Caco-2 (cell line): ENCODE results near the gene CEP55. TPM values are rescaled to one million over a fixed set of nuclear protein-coding genes. Genes with fewer than 3 reads are reported as not detected.
A peak's percentile ranks its signal among the peaks of the same experiment; 100 is the strongest.

ENCODE experiments used
- Bru-seq: library from RNA; stranded (reverse); fragments of 400-500 nt; gene quantifications from one replicate; lab custom pipeline; 2021; lab: Mats Ljungman, UMichigan
- BruChase-seq, 2 experiments: library from RNA; stranded (reverse); fragments of 400-500 nt; gene quantifications; one replicate each; lab custom pipeline; 2021; lab: Mats Ljungman, UMichigan
- BruUV-seq: library from RNA; stranded (reverse); fragments of 400-500 nt; replicated peaks from 2 replicates; lab custom pipeline; 2021; lab: Mats Ljungman, UMichigan
- CTCF ChIA-PET: fragments of 300-600 bp; sonication (Branson Sonifier 250); formaldehyde crosslinking; loops from one replicate; lab custom pipeline; 2022; ENCODE audit warnings: antibody characterized with exemption; lab: Charles Lee
- POLR2A ChIA-PET: fragments of 300-600 bp; sonication (Branson Sonifier 250); formaldehyde crosslinking; loops from one replicate; lab custom pipeline; 2022; ENCODE audit warnings: antibody characterized with exemption; lab: Charles Lee
- DNase-seq, 2 experiments: peaks; one replicate each; pipeline versions ENCODE4 v3.0.0 to v3.0.0-alpha.2; 2020 to 2022
- H3K27me3 ChIP-seq: replicated peaks from 2 replicates; pipeline ENCODE4 v1.6.0; 2011; ENCODE audit warnings: low read length; ENCODE audit not compliant: control insufficient read depth, insufficient read depth
- H3K36me3 ChIP-seq: 2 replicates; pipeline ENCODE4 v1.5.1; 2011; ENCODE audit warnings: low read length; ENCODE audit not compliant: control insufficient read depth, insufficient read depth
- H3K4me1 ChIP-seq: fragments of 250-450 bp; sonication (Bioruptor Pico); 2 replicates; pipeline ENCODE4 v1.5.1; 2020; ENCODE audit warnings: mild to moderate bottlenecking
- H3K4me3 ChIP-seq: 2 replicates; pipeline ENCODE4 v1.5.1; 2011; ENCODE audit warnings: low read depth, mild to moderate bottlenecking, control low read depth, low read length
- H3K9me3 ChIP-seq: fragments of 250-450 bp; sonication (Bioruptor Pico); 2 replicates; pipeline ENCODE4 v1.5.1; 2020; ENCODE audit warnings: mild to moderate bottlenecking, moderate library complexity
- H3K27ac Mint-ChIP-seq: one replicate; pipeline ENCODE4 v1.8.0; 2022; ENCODE audit warnings: mixed read lengths; ENCODE audit not compliant: unreplicated experiment
- H3K27me3 Mint-ChIP-seq: one replicate; pipeline ENCODE4 v1.8.0; 2022; ENCODE audit warnings: mixed read lengths; ENCODE audit not compliant: insufficient read depth, unreplicated experiment
- H3K36me3 Mint-ChIP-seq: one replicate; pipeline ENCODE4 v1.8.0; 2022; ENCODE audit warnings: mild to moderate bottlenecking, mixed read lengths; ENCODE audit not compliant: insufficient read depth, unreplicated experiment
- H3K4me1 Mint-ChIP-seq: one replicate; pipeline ENCODE4 v1.8.0; 2022; ENCODE audit warnings: low read depth, mixed read lengths; ENCODE audit not compliant: unreplicated experiment
- H3K4me3 Mint-ChIP-seq: one replicate; pipeline ENCODE4 v1.8.0; 2022; ENCODE audit warnings: mild to moderate bottlenecking, moderate library complexity, mixed read lengths; ENCODE audit not compliant: unreplicated experiment
- H3K9me3 Mint-ChIP-seq: one replicate; pipeline ENCODE4 v1.8.0; 2022; ENCODE audit warnings: mixed read lengths; ENCODE audit not compliant: unreplicated experiment
- intact Hi-C: fragments of 100-400 bp; cut with micrococcal nuclease; formaldehyde crosslinking; loops from one replicate; pipeline ENCODE4 v1.10.0; 2022; ENCODE audit not compliant: unreplicated experiment
- long read RNA-seq: library from polyadenylated mRNA; stranded (forward); transcript quantifications from one replicate; pipeline ENCODE4 v2.0.0, GENCODE V29; 2022
- total RNA-seq: library from RNA; stranded (reverse); gene quantifications from 2 replicates; pipeline ENCODE4 v1.2.3, GENCODE V29; 2022
- TF ChIP-seq, protein P1 (sequence below), 2 experiments: fragments of 200-600 bp in 1 of 2; IDR thresholded peaks; 1 replicate in 1 of 2; 2 replicates in 1 of 2; pipeline versions ENCODE4 v1.5.1 to v1.8.0; 2011 to 2022; ENCODE audit warnings: antibody characterized with exemption in 1 of 2, control low read depth in 1 of 2, inconsistent platforms in 1 of 2, low read depth in 1 of 2, low read length in 1 of 2, mild to moderate bottlenecking in 1 of 2, moderate library complexity in 1 of 2; ENCODE audit not compliant: insufficient read depth in 1 of 2, severe bottlenecking in 1 of 2, unreplicated experiment in 1 of 2

The CEP55 gene
- total RNA-seq = 64.5 and 65.3 TPM in 2 replicates
- Bru-seq, nascent RNA = percentile 87 among the genes with signal in this experiment
- percentile 92 among the genes with signal in this experiment for BruChase-seq, experiment 1, labeled RNA remaining after a 2-hour chase
- percentile 89 among the genes with signal in this experiment for BruChase-seq, experiment 2, labeled RNA remaining after a 6-hour chase
- long read RNA-seq, transcript CEP55-201 (9 exons, 2,638 nt) = major isoform, 65 of 118 reads
- long read RNA-seq, partial matches to known transcripts = 10 of 118 reads
- long read RNA-seq, other reads (novel, unspliced or antisense) = 43 of 118 reads

DNA sequence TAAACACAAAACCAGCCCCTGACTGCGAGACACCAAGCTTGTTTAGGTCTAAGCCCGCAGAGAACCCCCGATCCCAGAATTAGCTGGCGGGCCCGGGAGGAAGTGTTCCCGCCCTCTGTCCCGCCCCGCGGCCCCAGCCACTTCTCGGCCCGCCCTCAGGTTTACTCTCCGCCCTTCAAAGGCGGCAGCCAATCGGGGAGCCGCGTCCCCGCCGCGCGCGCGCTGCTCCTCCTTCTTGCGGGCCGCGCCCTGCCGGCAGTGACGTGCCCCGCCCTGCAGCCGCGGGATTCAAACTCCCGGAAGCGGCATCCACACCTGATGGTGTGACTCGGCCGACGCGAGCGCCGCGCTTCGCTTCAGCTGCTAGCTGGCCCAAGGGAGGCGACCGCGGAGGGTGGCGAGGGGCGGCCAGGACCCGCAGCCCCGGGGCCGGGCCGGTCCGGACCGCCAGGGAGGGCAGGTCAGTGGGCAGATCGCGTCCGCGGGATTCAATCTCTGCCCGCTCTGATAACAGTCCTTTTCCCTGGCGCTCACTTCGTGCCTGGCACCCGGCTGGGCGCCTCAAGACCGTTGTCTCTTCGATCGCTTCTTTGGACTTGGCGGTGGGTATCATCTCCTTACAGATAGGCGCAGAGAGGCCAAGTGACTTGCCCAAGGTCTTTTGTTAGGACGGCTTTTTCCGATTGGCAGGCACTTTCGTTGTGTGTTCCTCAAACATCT, at the start of gene CEP55:
Gene CEP55, plus strand, starts transcription at position 291 of the 720 bp plus-strand sequence. CDS start 3,440 bp downstream, outside the sequence.
- Histone ChIP-seq H3K9me3 (no peaks in the 10 kb centered on the region), H3K36me3 (no peaks in the 10 kb centered on the region), H3K4me3 (peak within 1 kb of the TSS; percentile 93), H3K4me1 (peaks cover 30% of the 10 kb centered on the region), H3K27me3 (no peaks in the 10 kb centered on the region)
- Mint-ChIP-seq H3K4me1 (peaks cover 37% of the 10 kb centered on the region), H3K36me3 (peaks cover 48% of the 10 kb centered on the region), H3K27me3 (no peaks in the 10 kb centered on the region), H3K27ac (peak within 1 kb of the TSS; percentile 95), H3K9me3 (no peaks in the 10 kb centered on the region), H3K4me3 (peak within 1 kb of the TSS; percentile 96)
- intact Hi-C loops = loop anchor here (5.0 kb wide), 1 partner anchor 176 kb away; no protein-coding TSS in a partner anchor
- CTCF ChIA-PET = interaction anchor here (0.7 to 1.6 kb wide), 6 partner anchors 14 to 188 kb away, joined by 3 to 7 read pairs (median 4); partner anchors contain the start of gene MYOF
- POLR2A ChIA-PET = interaction anchor here (0.6 to 1.2 kb wide), 6 partner anchors 11 to 424 kb away, joined by 3 to 9 read pairs (median 4); no protein-coding TSS in a partner anchor
- TF ChIP-seq, protein P1, sequence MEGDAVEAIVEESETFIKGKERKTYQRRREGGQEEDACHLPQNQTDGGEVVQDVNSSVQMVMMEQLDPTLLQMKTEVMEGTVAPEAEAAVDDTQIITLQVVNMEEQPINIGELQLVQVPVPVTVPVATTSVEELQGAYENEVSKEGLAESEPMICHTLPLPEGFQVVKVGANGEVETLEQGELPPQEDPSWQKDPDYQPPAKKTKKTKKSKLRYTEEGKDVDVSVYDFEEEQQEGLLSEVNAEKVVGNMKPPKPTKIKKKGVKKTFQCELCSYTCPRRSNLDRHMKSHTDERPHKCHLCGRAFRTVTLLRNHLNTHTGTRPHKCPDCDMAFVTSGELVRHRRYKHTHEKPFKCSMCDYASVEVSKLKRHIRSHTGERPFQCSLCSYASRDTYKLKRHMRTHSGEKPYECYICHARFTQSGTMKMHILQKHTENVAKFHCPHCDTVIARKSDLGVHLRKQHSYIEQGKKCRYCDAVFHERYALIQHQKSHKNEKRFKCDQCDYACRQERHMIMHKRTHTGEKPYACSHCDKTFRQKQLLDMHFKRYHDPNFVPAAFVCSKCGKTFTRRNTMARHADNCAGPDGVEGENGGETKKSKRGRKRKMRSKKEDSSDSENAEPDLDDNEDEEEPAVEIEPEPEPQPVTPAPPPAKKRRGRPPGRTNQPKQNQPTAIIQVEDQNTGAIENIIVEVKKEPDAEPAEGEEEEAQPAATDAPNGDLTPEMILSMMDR (IDR thresholded peaks at IDR 0.05; ENCODE audit: insufficient read depth in 1 of 2, low read depth in 1 of 2, low read length in 1 of 2, severe bottlenecking in 1 of 2, unreplicated experiment in 1 of 2) = no peak
- peak; percentile 96 to 98 for DNase-seq
- no TSS peak for BruUV-seq

DNA sequence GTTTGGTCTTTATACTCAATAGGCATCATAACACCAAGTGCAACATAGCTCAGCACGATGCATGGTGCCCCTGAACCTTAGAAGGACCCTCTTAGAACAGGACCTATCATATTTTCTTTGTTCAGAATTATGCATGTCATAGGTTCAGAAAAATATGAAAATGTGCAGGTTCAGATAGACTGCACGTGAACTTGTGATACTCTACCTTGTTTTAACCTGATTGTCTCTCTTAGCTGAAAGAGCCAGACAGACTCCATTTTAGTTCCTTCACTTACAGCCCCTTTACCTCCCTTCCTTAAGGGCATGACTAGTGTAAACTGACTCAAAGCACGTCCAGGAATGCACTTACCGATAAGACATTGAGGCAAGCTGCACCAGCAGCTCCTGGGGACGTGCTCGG, 49.4 kb upstream of the CEP55 start:
- Mint-ChIP-seq H3K4me1 (peaks cover 66% of the 10 kb centered on the region), H3K27me3 (no peaks in the 10 kb centered on the region), H3K36me3 (peaks cover 92% of the 10 kb centered on the region), H3K27ac (peak overlapping the region; percentile 96), H3K4me3 (no peak overlapping the region), H3K9me3 (peaks cover 10% of the 10 kb centered on the region)
- no TSS peak for BruUV-seq
- CTCF ChIA-PET = no interaction called here
- H3K9me3 ChIP-seq = no peaks in the 10 kb centered on the region
- H3K4me1 ChIP-seq = peaks cover 44% of the 10 kb centered on the region
- POLR2A ChIA-PET = interaction anchor here (4.0 kb wide), 1 partner anchor 11 kb away, joined by 48 read pairs; no protein-coding TSS in a partner anchor
- H3K36me3 ChIP-seq = no peaks in the 10 kb centered on the region
- TF ChIP-seq, protein P1 (IDR thresholded peaks at IDR 0.05; ENCODE audit: insufficient read depth in 1 of 2, low read depth in 1 of 2, low read length in 1 of 2, severe bottlenecking in 1 of 2, unreplicated experiment in 1 of 2) = no peak
- intact Hi-C loops = loop anchor here (5.0 kb wide), 1 partner anchor 40 kb away; no protein-coding TSS in a partner anchor
- DNase-seq = no peak
- H3K27me3 ChIP-seq = no peaks in the 10 kb centered on the region
- no peak overlapping the region for H3K4me3 ChIP-seq

DNA sequence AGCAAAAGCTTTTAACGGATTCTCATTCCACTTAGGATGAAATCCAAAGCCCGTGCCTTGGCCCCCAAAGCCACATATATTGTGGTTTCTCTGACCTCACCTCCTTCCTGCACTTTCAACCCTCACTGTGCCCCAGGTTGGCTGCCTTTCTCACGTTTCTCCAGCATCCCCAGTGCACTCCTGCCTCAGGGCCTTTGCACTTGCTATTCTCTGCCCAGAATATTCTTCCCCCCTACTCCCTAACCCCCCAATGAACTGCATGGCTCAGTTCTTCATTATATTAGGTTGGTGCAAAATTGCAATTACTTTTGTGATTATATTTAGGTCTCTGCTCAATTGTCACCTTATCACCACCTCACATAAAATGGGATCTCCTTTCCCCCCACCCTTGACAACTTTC, 48.4 kb upstream of the CEP55 start:
- intact Hi-C loops = loop anchor here (5.0 kb wide), 1 partner anchor 41 kb away; no protein-coding TSS in a partner anchor
- Histone ChIP-seq H3K36me3 (no peaks in the 10 kb centered on the region), H3K4me3 (no peak overlapping the region), H3K9me3 (no peaks in the 10 kb centered on the region), H3K27me3 (no peaks in the 10 kb centered on the region), H3K4me1 (peaks cover 36% of the 10 kb centered on the region)
- Mint-ChIP-seq H3K4me3 (no peak overlapping the region), H3K27ac (peak overlapping the region; percentile 96), H3K36me3 (peaks cover 98% of the 10 kb centered on the region), H3K9me3 (peaks cover 8% of the 10 kb centered on the region), H3K27me3 (no peaks in the 10 kb centered on the region), H3K4me1 (peaks cover 60% of the 10 kb centered on the region)
- TF ChIP-seq, protein P1 (IDR thresholded peaks at IDR 0.05; ENCODE audit: insufficient read depth in 1 of 2, low read depth in 1 of 2, low read length in 1 of 2, severe bottlenecking in 1 of 2, unreplicated experiment in 1 of 2) = no peak
- no TSS peak for BruUV-seq
- no peak for DNase-seq
- ChIA-PET CTCF (no interaction called here), POLR2A (interaction anchor here (4.0 kb wide), 1 partner anchor 10 kb away, joined by 48 read pairs; no protein-coding TSS in a partner anchor)
